ENCODE measurements around the gene PMCH.
"Not testable (repeated sequence)": the region's sequence is repeated elsewhere in the genome, so short reads cannot be mapped to it uniquely, and the experiment has no call there.

PMCH gene

DNA sequence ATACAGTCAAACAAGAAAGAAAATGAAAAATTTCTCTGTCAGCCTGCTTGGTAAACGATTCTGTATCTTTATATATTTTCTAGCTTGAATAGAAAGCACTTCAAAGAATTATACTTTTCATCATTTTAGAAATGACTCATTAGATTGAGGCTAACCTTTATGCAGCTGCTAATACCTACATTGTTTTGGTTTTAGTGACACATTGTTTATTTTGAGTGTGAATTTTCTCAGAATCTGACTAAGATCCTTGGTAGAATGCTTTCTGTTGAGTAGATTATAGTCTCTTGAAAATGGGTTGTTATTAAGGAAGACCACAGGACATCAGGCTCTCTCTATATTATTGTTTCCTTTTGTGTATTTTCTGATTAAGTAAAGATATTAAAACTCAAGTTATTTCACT lies at the start of gene PMCH:
Gene PMCH, minus strand, starts transcription at position 45 of the 400 bp plus-strand sequence. CDS start 63 bp downstream, outside the sequence.
- Histone ChIP-seq H3F3A (ENCODE audit: insufficient read depth) (peaks cover 14% of the 10 kb centered on the region; the same call in 1 of the 2 replicates), H3K9me3 (ENCODE audit: insufficient read depth, low read length) (no peaks in the 10 kb centered on the region), H3K9me2 (replicated peaks; ENCODE audit: insufficient read depth, low read length) (no peaks in the 10 kb centered on the region), H3K27me3 (ENCODE audit: low read length) (no peaks in the 10 kb centered on the region), H3K36me3 (ENCODE audit: low read length) (peaks cover 34% of the 10 kb centered on the region), H3K9ac (ENCODE audit: low read length) (no peak within 1 kb of the TSS), H3K4me2 (ENCODE audit: low read depth, low read length, poor library complexity, severe bottlenecking) (no peak within 1 kb of the TSS), H3K27ac (ENCODE audit: low read depth, low read length) (no peak within 1 kb of the TSS; the same call in 1 of the 2 replicates), H2AFZ (ENCODE audit: low read depth, low read length, severe bottlenecking) (no peak within 1 kb of the TSS), H4K20me1 (ENCODE audit: low read depth, low read length) (no peaks in the 10 kb centered on the region), H3K79me2 (ENCODE audit: insufficient read depth, low read length) (no peaks in the 10 kb centered on the region), H3K4me3 (ENCODE audit: insufficient read depth, low read length, poor library complexity, severe bottlenecking) (no peak within 1 kb of the TSS)
- no peak for TF ChIP-seq EZH2phosphoT487 (conservative IDR thresholded peaks at IDR 0.05; ENCODE audit: low read length)
- TF ChIP-seq, protein P1, sequence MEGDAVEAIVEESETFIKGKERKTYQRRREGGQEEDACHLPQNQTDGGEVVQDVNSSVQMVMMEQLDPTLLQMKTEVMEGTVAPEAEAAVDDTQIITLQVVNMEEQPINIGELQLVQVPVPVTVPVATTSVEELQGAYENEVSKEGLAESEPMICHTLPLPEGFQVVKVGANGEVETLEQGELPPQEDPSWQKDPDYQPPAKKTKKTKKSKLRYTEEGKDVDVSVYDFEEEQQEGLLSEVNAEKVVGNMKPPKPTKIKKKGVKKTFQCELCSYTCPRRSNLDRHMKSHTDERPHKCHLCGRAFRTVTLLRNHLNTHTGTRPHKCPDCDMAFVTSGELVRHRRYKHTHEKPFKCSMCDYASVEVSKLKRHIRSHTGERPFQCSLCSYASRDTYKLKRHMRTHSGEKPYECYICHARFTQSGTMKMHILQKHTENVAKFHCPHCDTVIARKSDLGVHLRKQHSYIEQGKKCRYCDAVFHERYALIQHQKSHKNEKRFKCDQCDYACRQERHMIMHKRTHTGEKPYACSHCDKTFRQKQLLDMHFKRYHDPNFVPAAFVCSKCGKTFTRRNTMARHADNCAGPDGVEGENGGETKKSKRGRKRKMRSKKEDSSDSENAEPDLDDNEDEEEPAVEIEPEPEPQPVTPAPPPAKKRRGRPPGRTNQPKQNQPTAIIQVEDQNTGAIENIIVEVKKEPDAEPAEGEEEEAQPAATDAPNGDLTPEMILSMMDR (IDR thresholded peaks at IDR 0.05; ENCODE audit: insufficient read depth, low read length, poor library complexity, severe bottlenecking) = no peak

DNA sequence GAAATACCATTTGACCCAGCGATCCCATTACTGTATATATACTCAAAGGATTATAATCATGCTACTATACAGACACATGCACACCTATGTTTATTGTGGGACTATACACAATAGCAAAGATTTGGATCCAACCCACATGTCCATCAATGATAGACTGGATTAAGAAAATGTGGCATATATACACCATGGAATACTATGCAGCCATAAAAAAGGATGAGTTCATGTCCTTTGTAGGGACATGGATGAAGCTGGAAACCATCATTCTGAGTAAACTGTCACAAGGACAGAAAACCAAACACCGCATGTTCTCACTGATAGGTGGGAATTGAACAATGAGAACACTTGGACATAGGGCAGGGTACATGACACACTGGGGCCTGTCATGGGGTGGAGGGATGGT lies 43.2 kb upstream of the PMCH start:
- H3K9ac ChIP-seq (ENCODE audit: low read length); H3F3A ChIP-seq (ENCODE audit: insufficient read depth); H3K27me3 ChIP-seq (ENCODE audit: low read length); H2AFZ ChIP-seq (ENCODE audit: low read depth, low read length, severe bottlenecking); H3K4me2 ChIP-seq (ENCODE audit: low read depth, low read length, poor library complexity, severe bottlenecking); H4K20me1 ChIP-seq (ENCODE audit: low read depth, low read length); H3K36me3 ChIP-seq (ENCODE audit: low read length); H3K27ac ChIP-seq (ENCODE audit: low read depth, low read length); H3K79me2 ChIP-seq (ENCODE audit: insufficient read depth, low read length); H3K4me3 ChIP-seq (ENCODE audit: insufficient read depth, low read length, poor library complexity, severe bottlenecking); H3K9me2 ChIP-seq (replicated peaks; ENCODE audit: insufficient read depth, low read length); H3K9me3 ChIP-seq (ENCODE audit: insufficient read depth, low read length): not testable (repeated sequence)

DNA sequence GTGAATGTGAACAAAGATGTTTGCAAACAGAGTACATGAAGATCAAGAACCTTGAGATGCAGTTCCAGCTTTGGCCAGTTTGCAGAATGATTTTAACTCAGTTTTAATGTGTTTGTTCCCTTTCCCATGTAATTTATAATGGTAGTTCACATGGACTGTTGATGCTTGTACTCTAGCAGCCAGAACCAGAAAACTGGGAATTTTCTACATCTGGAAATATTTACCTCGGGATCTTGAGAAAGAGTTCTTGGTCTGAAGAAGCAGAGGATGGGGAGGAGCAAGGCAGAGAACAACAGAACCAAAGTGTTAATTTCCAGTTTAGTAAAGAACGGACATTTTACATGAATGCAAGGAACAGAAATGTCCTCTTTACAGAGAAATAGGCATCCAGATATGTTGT lies 37.0 kb upstream of the PMCH start:
- H3K4me2 ChIP-seq (ENCODE audit: low read depth, low read length, poor library complexity, severe bottlenecking) = no peak overlapping the region
- TF ChIP-seq, protein P1 (IDR thresholded peaks at IDR 0.05; ENCODE audit: insufficient read depth, low read length, poor library complexity, severe bottlenecking) = no peak
- no peak for TF ChIP-seq EZH2phosphoT487 (conservative IDR thresholded peaks at IDR 0.05; ENCODE audit: low read length)
- no peaks in the 10 kb centered on the region for H4K20me1 ChIP-seq (ENCODE audit: low read depth, low read length)
- H3F3A ChIP-seq (ENCODE audit: insufficient read depth) = no peaks in the 10 kb centered on the region
- no peak overlapping the region for H3K4me3 ChIP-seq (ENCODE audit: insufficient read depth, low read length, poor library complexity, severe bottlenecking)
- no peaks in the 10 kb centered on the region for H3K9me2 ChIP-seq (replicated peaks; ENCODE audit: insufficient read depth, low read length)
- no peak overlapping the region for H3K9ac ChIP-seq (ENCODE audit: low read length)
- no peaks in the 10 kb centered on the region for H3K36me3 ChIP-seq (ENCODE audit: low read length)
- H3K27me3 ChIP-seq (ENCODE audit: low read length) = no peaks in the 10 kb centered on the region
- H3K79me2 ChIP-seq (ENCODE audit: insufficient read depth, low read length) = no peaks in the 10 kb centered on the region
- H2AFZ ChIP-seq (ENCODE audit: low read depth, low read length, severe bottlenecking) = no peak overlapping the region
- no peak overlapping the region for H3K27ac ChIP-seq (ENCODE audit: low read depth, low read length)
- H3K9me3 ChIP-seq (ENCODE audit: insufficient read depth, low read length) = no peaks in the 10 kb centered on the region

DNA sequence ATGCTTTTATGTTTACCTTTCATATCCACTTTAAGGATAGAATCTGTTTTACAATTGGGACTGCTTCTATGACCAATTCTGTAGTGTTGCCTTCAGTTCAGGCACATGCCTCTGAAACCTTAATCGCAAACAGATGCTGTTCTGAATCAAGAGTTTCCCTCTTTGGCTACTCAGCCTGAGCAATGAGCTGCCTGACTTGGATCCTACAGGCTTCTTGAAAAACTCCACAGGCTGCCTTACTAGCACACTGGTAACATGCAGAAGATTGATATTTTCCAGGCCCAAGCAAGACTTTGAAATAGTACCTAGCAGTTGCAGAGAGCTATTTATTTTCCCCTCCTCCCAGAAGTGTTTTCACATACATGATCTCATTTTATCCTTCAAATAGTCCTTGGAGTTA lies 34.8 kb upstream of the PMCH start:
- Histone ChIP-seq H3F3A (ENCODE audit: insufficient read depth) (no peaks in the 10 kb centered on the region), H3K27ac (ENCODE audit: low read depth, low read length) (no peak overlapping the region), H3K36me3 (ENCODE audit: low read length) (no peaks in the 10 kb centered on the region), H2AFZ (ENCODE audit: low read depth, low read length, severe bottlenecking) (no peak overlapping the region), H3K4me3 (ENCODE audit: insufficient read depth, low read length, poor library complexity, severe bottlenecking) (no peak overlapping the region), H4K20me1 (ENCODE audit: low read depth, low read length) (no peaks in the 10 kb centered on the region), H3K27me3 (ENCODE audit: low read length) (no peaks in the 10 kb centered on the region), H3K79me2 (ENCODE audit: insufficient read depth, low read length) (no peaks in the 10 kb centered on the region), H3K9me2 (replicated peaks; ENCODE audit: insufficient read depth, low read length) (no peaks in the 10 kb centered on the region), H3K9me3 (ENCODE audit: insufficient read depth, low read length) (no peaks in the 10 kb centered on the region), H3K4me2 (ENCODE audit: low read depth, low read length, poor library complexity, severe bottlenecking) (no peak overlapping the region), H3K9ac (ENCODE audit: low read length) (no peak overlapping the region)
- TF ChIP-seq EZH2phosphoT487 (conservative IDR thresholded peaks at IDR 0.05; ENCODE audit: low read length) = no peak
- TF ChIP-seq, protein P1 (IDR thresholded peaks at IDR 0.05; ENCODE audit: insufficient read depth, low read length, poor library complexity, severe bottlenecking) = no peak
